Right lobe of liver (tissue), 4 donors: ENCODE data around the gene TFF1.

Source experiments
- POLR2A ChIP-seq: fragments of 450-650 bp; IDR thresholded peaks from one replicate; pipeline ENCODE4 v1.6.1; 2017; ENCODE audit warnings: antibody characterized with exemption, mild to moderate bottlenecking
- TF ChIP-seq, protein P1 (sequence below), 4 donors: fragments of 200-600 bp in 3 of 4; fragments of 450-650 bp in 1 of 4; IDR thresholded peaks; one replicate each; pipeline versions ENCODE4 v1.5.1 to v1.8.0; 2016 to 2022; ENCODE audit warnings: antibody characterized with exemption in 4 of 4, mild to moderate bottlenecking in 2 of 4
- donor health status: DM: no; HTN: no; CAD: no.
- donor health status: DM: no; HTN: no; CAD: no.
- donor health status: DM: no; HTN: yes; CAD: no.

DNA sequence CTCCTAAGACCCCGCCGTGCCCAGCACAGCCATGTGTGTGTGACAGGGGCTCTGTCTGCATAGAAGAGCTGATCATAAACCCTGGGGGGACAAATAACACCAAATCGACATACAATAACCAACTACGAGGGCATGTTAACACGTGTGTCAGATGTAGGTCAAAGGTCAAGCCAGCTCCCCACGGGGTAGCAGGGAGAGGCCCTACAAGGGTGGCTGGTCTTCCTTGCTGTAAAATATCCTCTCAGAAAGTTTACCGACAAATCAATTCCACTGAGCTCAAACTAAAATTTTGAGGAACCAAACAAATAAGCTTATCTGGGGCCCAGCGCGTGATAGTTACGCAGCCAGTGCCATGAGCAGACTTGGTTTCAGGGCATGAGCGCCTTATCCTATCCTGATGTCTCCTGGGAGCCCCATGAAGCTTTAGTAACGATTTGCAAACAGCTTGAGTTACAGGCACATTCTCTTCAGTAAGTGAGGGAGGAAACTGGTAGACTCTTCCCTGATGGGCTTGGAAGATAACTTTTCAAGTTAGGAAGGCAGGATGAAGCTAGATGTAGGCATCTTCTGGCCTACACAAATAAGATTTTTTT lies 32.2 kb upstream of the TFF1 start:
- TF ChIP-seq, protein P1, sequence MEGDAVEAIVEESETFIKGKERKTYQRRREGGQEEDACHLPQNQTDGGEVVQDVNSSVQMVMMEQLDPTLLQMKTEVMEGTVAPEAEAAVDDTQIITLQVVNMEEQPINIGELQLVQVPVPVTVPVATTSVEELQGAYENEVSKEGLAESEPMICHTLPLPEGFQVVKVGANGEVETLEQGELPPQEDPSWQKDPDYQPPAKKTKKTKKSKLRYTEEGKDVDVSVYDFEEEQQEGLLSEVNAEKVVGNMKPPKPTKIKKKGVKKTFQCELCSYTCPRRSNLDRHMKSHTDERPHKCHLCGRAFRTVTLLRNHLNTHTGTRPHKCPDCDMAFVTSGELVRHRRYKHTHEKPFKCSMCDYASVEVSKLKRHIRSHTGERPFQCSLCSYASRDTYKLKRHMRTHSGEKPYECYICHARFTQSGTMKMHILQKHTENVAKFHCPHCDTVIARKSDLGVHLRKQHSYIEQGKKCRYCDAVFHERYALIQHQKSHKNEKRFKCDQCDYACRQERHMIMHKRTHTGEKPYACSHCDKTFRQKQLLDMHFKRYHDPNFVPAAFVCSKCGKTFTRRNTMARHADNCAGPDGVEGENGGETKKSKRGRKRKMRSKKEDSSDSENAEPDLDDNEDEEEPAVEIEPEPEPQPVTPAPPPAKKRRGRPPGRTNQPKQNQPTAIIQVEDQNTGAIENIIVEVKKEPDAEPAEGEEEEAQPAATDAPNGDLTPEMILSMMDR (IDR thresholded peaks at IDR 0.05): no peak
- no peak for TF ChIP-seq POLR2A
